Tibial nerve (tissue), 4 donors: Measurements from ENCODE around the gene FLYWCH1. TPM values are rescaled to one million over a fixed set of nuclear protein-coding genes. Genes with fewer than 3 reads are reported as not detected.

Source experiments
- DNase-seq, 2 donors: peaks; one replicate each; pipeline ENCODE4 v3.0.0-alpha.2; 2019; ENCODE audit warnings: low spot score in 2 of 2
- H3K27ac ChIP-seq, 4 donors: fragments of 200-600 bp; sonication (generic) in 3 of 4; one replicate each; pipeline ENCODE4 v1.5.1; 2017 to 2019; ENCODE audit warnings: mild to moderate bottlenecking in 1 of 4
- H3K27me3 ChIP-seq, 2 donors: fragments of 200-600 bp; sonication (generic) in 1 of 2; one replicate each; pipeline versions ENCODE4 v1.5.1 to v1.6.0; 2017 to 2019
- H3K36me3 ChIP-seq, 3 donors: fragments of 200-600 bp; sonication (generic); one replicate each; pipeline ENCODE4 v1.5.1; 2018 to 2019
- H3K4me1 ChIP-seq, 4 donors: fragments of 200-600 bp; sonication (generic) in 3 of 4; one replicate each; pipeline ENCODE4 v1.5.1; 2017 to 2019
- H3K4me3 ChIP-seq, 4 donors: fragments of 200-600 bp; sonication (generic) in 3 of 4; one replicate each; pipeline ENCODE4 v1.5.1; 2017 to 2019; ENCODE audit warnings: mild to moderate bottlenecking in 1 of 4, moderate library complexity in 1 of 4
- H3K9me3 ChIP-seq, 4 donors: fragments of 200-600 bp; sonication (generic) in 3 of 4; one replicate each; pipeline ENCODE4 v1.5.1; 2017 to 2019
- CTCF ChIP-seq, 5 experiments: fragments of 200-600 bp in 3 of 5; fragments of 450-650 bp in 2 of 5; sonication (generic) in 3 of 5; IDR thresholded peaks; one replicate each; pipeline ENCODE4 v1.5.1; 2016 to 2019; ENCODE audit warnings: antibody characterized with exemption in 5 of 5, mild to moderate bottlenecking in 3 of 5, moderate library complexity in 2 of 5
- EP300 ChIP-seq, 2 donors: sonication (generic); formaldehyde crosslinking; IDR thresholded peaks; one replicate each; pipeline ENCODE4 v1.6.1; 2017; ENCODE audit warnings: antibody characterized with exemption in 2 of 2, mild to moderate bottlenecking in 1 of 2
- POLR2A ChIP-seq, 2 donors: fragments of 450-650 bp; IDR thresholded peaks; one replicate each; pipeline ENCODE4 v1.6.1; 2017; ENCODE audit warnings: antibody characterized with exemption in 2 of 2, mild to moderate bottlenecking in 2 of 2, moderate library complexity in 2 of 2
- WGBS, 2 donors: methylation state at CpG; one replicate each; pipeline ENCODE4 v1.1.5; 2018; 5-methylcytosine and 5-hydroxymethylcytosine counted together
- total RNA-seq, 4 donors: library from RNA; depleted of rRNA; stranded (reverse); fragments of >200 nt; gene quantifications; one replicate each; pipeline ENCODE4 v1.1.0, GENCODE V29; 2016

FLYWCH1 gene
- total RNA-seq, 4 donors from 2014 or later: 65.1 to 74.9 (median 68.7) TPM

GRCh38 chr16:2953706-2954627 is 42.2 kb downstream of the FLYWCH1 start:
- no peak for DNase-seq
- TF ChIP-seq EP300 (IDR thresholded peaks at IDR 0.05): no peak
- no peak for TF ChIP-seq POLR2A (IDR thresholded peaks at IDR 0.05)
- no peak for TF ChIP-seq CTCF (IDR thresholded peaks at IDR 0.05)
- H3K36me3 ChIP-seq: peaks cover 0 to 23% (median 0%) of the 10 kb centered on the region in 3 donors
- H3K4me1 ChIP-seq: no peaks in the 10 kb centered on the region
- no peak overlapping the region for H3K27ac ChIP-seq
- 50 to 53% methylated on average over 25 to 29 of the region's 31 CpGs for WGBS, 2 donors
- peaks cover 0 to 50% of the 10 kb centered on the region in 2 donors for H3K27me3 ChIP-seq
- no peak overlapping the region for H3K4me3 ChIP-seq
- no peaks in the 10 kb centered on the region for H3K9me3 ChIP-seq

DNA sequence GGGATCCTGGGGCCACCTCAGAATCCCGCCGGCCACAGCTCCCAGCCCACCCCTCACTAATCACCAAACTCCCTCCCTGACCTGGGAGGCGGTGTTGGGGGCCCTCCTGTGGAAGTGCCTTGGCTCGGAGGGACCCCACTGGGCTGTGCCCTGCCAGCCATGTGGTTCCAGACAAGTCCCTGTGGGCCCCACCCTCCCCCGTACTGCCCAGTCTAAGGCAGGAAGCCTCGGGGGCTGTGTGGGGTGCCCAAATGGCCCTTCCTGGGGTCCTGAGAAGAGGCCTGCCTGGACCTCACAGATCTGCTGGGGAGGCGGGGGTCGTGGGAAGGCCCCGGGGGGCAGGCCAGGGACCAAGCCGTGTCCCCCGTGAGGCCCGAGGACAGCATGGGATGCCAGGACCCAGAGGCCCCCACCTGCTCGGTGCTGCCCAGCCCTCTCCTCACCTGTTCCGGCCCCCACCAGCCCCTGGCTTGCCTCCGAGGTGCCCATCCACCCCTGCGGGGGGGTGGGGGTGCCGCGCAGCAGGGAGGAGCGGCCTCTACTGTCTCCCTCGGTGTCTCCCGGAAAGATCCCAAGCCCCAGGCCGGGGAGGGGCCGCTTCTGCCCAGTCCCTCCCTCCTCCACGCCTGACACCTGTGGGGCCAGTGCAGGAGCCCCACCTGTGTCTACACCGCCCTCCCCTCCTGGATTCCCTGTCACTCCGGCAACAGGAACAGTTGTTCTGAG is 43.1 kb downstream of the FLYWCH1 start:
- Histone ChIP-seq H3K4me3 (no peak overlapping the region), H3K27ac (no peak overlapping the region), H3K4me1 (no peaks in the 10 kb centered on the region), H3K36me3 (peaks cover 0 to 15% (median 0%) of the 10 kb centered on the region in 3 donors), H3K9me3 (no peaks in the 10 kb centered on the region), H3K27me3 (peaks cover 0 to 58% of the 10 kb centered on the region in 2 donors)
- no peak for TF ChIP-seq CTCF (IDR thresholded peaks at IDR 0.05)
- no peak for DNase-seq
- 57 to 69% methylated on average over 19 to 24 of the region's 26 CpGs for WGBS, 2 donors

DNA sequence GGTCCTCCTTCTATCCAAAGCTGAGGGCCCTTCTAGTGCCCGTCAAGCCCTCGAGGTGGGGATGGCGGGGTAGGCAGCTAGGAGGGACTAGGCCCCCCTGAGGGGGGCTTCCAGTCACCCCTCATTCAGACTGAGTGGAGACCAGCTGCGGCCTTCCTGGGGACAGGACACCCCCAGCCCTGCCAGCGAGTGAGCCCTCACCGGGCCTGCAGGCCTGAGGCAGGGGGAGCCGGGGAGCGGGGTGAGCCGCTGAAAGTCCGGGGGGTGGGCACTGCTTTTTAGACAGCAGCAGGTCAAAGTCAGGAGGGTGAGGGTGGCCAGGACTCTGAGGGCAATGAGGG is 43.7 kb downstream of the FLYWCH1 start:
- no peaks in the 10 kb centered on the region for H3K4me1 ChIP-seq
- H3K9me3 ChIP-seq: no peaks in the 10 kb centered on the region
- H3K4me3 ChIP-seq: no peak overlapping the region
- WGBS, 2 donors: 10 to 40% methylated on average over 5 to 10 of the region's 10 CpGs
- TF ChIP-seq EP300 (IDR thresholded peaks at IDR 0.05): no peak
- no peak for TF ChIP-seq CTCF (IDR thresholded peaks at IDR 0.05)
- TF ChIP-seq POLR2A (IDR thresholded peaks at IDR 0.05): no peak
- H3K36me3 ChIP-seq: peaks cover 0 to 9% (median 0%) of the 10 kb centered on the region in 3 donors
- peaks cover 0 to 64% of the 10 kb centered on the region in 2 donors for H3K27me3 ChIP-seq
- DNase-seq: no peak
- no peak overlapping the region for H3K27ac ChIP-seq

DNA sequence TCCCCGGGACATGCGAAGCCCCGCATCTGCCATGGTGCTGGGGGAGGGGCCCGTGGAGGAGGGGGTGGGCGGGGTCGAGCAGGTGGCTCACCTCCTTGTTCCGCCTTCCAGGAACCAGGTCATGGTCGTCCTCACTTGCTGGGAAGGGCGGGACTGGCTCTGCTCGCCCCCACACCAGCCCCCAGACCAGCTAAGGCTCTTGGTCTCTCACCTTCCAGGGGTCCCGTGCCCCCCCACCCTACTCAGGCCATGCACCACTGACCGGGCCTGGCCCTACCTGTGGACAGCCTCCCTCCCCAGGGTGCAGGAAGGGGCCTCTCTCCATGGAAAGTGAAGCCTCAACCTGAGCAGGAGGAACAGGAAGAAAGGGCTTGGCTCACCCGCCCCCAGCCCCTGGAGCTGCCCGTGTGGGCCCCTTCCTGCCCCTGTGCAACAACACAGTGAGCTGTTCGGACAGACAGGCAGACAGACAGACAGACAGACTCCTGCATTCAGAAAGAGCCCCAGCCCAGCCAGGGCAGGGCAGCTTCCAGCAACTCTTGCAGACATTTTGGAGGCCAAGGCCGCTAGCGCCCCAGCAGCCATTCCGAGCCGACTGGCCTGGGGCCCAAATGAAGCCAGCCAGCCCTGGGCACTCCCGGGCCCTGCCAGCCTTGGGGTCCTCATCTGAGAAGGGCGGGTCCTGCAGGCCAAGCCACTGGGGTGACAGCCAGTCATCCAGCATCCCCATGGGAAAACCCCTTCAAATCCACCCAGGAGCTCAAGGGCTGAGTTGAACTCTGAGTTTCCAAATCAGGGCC is 44.2 kb downstream of the FLYWCH1 start:
- 23 to 39% methylated on average over 13 to 15 of the region's 21 CpGs for WGBS, 2 donors
- H3K27me3 ChIP-seq: peaks cover 0 to 70% of the 10 kb centered on the region in 2 donors

More for the DNA sequence above, 44.2 kb downstream of the FLYWCH1 start:
- H3K27ac ChIP-seq: no peak overlapping the region
- DNase-seq: no peak
- peaks cover 0 to 3% (median 0%) of the 10 kb centered on the region in 3 donors for H3K36me3 ChIP-seq
- H3K9me3 ChIP-seq: no peaks in the 10 kb centered on the region
- TF ChIP-seq POLR2A (IDR thresholded peaks at IDR 0.05) (no peak), EP300 (IDR thresholded peaks at IDR 0.05) (no peak), CTCF (IDR thresholded peaks at IDR 0.05) (no peak)
- no peak overlapping the region for H3K4me3 ChIP-seq
- H3K4me1 ChIP-seq: no peaks in the 10 kb centered on the region
